CD4-positive, alpha-beta T cell treated with Interleukin-1 beta for 1 hour (primary cell): Measurements from ENCODE around the gene EHD4.

Source experiments
- DNase-seq, 2 donors: peaks; one replicate each; pipeline ENCODE4 v3.0.0-alpha.2; 2020 to 2022

Gene EHD4

GRCh38 chr15:41955100-41955499 is 17.3 kb downstream of the EHD4 start:
- DNase-seq: no peak

DNA sequence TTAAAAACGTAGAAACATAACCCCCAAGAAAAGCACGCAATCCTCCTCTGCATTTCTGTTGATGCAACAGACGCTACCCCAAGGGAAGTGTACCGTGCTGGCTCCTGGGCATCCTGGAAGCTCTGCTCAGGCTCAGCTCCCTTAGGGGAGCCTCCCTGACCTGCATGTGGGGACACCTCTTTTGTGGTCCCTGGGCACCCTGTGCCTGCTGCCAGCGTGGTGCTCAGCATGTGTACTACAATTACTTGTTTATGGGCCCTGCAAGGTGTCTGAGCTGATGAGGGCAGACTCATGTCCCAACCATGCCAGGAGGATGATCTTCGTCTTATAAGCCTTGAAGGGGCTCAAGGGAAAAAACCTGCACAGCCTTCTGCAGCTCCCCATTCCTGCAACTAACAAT is 18.3 kb downstream of the EHD4 start:
- no peak for DNase-seq

DNA sequence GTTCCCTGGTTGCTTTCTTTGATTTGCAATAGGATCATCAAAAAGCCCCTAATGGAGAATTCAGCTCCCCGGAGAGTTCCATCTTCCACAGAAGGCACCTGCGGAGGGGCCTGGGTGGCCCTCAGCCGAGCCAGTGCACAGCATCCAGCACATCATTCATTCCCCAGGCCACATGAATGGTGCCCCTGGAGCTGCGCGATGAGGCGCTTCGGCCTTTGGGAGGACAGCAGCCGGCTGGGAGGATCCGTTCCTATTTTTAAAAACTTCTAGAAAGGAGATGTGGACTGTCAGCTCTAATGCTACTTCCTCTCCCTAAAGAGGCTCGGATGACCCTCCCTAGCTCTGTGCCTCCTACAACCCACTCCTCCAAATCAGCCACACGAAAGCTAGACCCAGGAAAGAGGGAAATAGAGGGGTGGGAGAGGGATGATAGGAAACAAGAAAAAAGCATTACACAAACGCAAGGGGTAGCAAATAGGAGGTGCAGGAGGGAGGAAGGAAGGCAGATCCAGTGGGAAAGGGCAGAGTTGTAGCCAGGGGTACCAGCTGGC is 20.3 kb downstream of the EHD4 start:
- DNase-seq: no peak

DNA sequence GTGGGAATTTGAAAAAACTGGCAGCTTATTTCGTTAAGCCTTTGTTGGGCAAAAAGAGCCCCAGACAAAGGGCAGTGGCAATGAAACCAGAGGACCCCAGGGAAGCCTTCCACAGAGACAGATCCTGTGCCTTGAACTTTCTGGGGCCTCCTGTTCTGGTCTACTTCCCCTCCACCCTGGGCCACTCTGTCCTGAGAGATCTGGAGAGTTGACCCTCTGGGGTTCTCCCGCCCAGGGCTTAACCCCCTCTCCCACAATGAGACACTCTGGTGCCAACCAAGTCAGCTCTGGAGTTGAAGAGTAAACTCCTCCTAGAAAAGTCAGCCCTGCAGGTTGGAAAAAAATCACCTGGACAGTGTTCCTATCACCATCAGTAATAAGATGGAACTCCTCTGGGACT is 20.8 kb downstream of the EHD4 start:
- DNase-seq: no peak

DNA sequence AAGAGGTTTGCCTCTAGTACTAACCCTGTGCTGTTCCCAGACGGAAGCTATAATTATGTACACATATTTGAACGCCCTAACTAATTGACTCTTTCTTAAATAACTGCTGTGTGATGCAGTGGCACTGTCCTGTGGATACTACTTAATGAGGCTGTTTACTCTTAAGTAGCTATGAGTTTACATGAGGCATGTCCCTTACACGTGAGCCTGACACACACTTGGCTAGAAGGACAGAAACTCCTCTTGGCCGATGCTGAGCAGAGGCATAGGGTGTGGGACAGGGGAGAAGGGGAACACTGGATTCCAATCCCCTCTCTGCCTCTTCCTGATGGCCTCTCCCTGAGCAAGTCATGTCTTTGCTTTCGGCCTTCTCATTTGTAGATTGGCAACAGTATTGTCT is 21.9 kb downstream of the EHD4 start:
- no peak for DNase-seq

DNA sequence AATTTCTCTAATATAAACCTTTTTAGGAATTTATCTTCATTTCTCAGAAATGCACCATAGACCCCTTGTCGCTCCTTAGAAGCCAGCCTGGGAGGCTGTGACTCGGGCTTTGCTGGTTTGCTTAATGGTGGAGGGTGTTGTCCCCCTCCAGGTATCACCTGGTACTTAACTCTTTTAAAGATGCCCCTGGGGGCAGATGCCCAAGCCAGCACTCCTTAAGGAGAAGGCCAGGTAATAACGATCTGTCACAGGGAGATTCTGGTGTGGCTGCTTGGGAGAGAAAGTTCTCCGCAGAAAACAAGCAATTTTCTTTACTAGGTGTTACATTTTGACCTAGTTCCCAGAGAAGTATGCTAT is 22.3 kb downstream of the EHD4 start:
- DNase-seq: no peak

- DNase-seq: no peak
These were observed 22.8 kb downstream of the EHD4 start for GRCh38 chr15:41949401-41950126.

DNA sequence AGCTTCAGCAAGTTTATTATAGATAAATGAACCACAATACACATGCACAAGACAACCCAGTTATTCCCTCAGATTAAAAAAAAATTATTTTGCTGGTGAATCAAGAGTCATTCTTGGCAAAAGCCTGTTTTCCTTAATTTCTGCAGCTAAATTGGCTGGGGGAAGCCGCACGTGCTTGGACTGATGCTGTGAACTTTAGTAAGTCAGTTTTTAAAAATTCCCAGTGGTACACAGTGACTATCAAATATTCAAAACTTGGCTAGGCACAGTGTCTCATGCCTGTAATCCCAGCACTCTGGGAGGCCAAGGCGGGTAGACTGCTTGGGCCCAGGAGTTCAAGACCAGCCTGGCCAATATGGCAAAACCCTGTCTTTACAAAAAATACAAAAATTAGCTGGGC is 23.9 kb downstream of the EHD4 start:
- DNase-seq: no peak

DNA sequence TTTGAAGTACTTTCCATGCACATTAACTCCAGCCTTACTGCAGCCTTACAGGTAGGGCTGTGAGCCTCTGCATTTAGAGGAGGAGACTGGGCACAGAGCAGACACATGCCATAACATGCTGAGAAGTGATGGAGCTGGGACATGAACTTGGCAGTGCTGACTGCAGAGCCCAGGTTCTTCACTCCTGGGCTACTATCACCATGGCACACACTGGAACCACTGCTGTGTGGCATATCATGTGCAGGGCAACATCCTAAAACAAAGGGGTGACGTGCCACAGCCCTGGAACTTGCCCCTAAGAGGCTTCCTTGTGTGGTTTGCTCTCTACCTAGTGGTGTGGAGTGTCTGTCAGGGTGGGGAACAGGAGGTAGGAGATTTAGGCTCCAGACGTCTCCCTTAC is 25.4 kb downstream of the EHD4 start:
- DNase-seq: no peak

GRCh38 chr15:41945731-41946130 is 26.6 kb downstream of the EHD4 start:
- no peak for DNase-seq

DNA sequence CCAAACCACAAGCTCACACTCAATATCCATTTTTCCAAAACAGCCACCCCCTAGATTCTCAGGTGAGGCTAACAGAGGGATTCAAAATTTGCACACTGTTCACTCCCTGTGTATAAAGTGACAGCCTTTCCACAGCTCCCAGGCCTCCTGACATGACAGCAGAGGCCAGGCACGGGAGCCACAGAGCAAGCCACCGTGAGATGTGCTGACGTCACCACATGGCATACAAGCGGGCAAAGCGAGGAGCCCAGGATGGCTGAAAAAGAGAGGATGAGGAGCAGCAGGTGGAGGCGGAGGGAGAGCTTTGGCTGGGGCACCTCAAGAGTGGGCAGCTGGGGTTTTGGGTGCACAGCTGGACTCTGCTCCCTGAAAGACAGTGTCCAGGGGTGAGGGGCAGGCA is 27.1 kb downstream of the EHD4 start:
- no peak for DNase-seq

DNA sequence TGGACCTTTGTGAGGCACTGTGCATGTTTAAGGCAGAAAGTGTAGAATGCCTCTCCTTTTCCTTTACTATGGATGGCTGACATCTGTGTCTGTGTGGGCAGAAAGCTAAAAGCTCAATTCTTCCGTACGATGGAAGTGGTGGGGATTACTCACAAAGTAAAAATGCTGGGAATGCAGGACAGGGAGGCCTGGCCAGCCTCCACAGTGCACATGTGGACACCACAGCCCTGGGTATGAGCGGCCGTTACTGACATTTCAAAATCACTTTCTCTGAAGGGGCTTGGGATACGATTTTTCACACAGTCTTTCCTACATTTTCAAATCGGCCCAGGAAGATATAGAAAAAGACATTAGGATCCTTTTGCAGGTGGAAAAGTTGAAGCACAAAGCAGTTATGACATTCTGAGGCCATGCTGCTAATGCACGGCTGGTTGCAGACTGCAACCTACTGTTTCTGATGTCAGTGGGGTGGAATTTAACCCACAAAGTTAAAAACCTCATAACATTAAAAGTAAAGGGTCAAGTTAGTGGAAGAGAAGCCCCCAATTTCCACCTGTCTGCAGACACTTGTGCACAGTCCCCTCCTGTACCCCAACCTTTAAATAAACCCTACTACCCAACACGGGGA is 27.9 kb downstream of the EHD4 start:
- no peak for DNase-seq

- DNase-seq: no peak
These were observed 28.6 kb downstream of the EHD4 start for GRCh38 chr15:41943543-41944312.

DNA sequence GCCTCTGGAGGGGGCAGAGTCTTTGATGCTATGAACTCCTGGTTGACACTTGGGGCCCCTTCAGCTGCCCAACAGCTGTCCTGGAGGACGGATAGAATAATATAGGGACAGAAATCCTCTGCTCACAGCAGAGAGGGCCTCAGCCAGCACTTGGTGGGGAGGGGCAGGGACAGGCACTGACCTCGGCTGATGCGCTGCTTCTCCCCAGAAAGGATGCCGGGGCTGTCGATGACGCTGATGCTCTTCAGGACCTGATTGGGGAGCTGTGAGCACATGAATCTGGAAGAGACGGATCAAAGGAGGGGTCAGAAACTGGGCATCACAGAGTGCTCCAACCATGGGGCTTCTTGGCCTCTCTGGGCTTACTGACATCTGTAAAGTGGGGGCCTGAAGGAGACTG is 29.5 kb downstream of the EHD4 start:
- DNase-seq: no peak

DNA sequence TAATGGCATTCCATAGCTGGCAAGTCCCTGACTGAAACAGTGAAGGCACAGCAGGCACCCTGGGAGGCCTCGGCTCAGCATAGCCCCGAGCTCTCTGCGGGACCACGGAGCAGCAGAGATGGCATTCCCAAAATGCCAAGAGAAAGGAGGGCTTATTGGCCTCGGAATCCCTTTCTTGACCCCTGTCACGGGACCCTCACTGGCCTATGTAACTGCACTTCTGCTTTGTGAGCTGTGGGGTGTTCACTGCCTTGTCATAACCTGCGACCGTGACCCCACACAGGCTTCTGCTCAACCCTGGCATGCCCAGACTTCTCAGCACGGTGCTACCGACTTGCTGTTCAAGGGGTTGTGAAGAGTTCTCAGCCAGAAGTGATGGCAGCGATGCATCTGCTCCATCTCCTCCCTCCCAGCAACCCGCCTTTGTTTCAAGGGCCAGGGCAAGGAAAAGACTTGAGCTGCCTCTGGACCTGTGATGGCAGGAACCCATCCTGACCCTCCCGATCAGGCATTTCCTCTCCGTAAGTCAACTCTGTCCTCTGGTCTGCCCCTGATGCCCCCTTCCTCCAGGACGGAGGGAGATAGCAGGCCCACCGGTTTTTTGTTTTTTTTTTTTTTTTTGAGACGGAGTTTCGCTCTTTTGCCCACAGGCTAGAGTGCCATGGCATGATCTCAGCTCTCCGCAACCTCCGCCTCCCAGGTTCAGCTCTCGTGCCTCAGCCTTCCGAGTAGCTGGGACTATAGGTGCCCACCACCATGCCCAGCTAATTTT is 30.5 kb downstream of the EHD4 start:
- DNase-seq: no peak

- DNase-seq: peak in 1 of 2 donors; percentile 34
These were observed 31.9 kb downstream of the EHD4 start for GRCh38 chr15:41940441-41940857.

GRCh38 chr15:41939986-41940385 is 32.4 kb downstream of the EHD4 start:
- no peak for DNase-seq

DNA sequence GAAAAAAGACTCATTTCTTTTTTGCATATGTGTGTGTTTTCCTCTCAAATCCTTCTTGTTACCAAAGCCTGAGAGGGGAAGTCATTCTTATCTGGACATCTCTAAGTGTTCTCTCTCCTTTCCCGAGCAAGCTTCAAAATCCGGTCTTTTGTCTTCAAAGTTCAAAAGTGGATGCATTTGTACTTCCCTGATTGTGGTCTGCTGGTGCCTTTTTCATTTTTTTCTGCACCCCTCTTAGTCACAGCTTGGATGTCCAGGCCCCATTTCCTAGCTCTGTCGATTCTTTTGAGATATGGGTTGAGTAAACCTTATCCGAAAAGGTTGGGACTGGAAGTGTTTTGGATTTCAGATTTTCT is 34.8 kb downstream of the EHD4 start:
- no peak for DNase-seq

DNA sequence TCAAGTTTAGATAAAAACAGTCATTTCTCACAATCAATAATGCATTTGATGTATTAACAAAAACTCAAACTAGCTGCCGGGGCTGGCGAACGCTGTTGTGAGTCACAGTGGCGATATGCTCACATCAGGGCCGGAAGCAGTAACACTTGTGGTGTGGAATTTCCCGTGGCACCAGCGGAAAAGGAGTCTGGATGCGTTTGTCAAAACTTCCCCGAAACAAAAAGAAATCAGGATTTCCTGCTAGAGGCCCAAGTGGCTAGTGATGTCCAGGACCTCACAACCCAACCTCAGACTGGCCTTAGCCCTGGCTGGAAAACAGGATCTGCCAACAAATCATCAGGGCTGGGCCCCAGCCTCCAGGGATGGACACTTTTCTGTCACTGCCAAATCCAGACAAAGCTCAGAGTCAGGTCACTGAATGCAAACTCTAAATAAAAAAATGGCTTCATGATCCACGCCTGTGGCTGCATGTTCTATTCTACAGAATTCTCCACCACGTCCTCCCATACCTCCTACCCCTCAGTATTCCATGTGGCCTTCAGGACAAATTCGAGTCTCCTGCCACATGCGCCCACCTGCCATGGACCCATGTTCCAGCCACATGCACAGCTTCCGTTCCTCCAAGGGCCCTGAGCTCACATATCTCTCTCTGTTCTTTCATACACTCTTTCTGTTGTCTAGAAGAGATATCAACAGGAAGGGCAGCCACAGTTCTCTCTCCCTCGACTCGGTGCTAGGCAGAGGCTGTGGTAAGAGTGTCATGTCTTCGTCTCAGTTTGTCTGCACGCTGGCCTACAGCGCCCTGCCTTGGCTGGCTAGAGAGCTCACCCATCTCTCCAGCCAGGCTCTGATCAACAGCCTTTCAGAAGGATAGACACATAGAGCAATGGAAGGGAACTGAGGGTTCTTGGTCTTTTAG is 35.4 kb downstream of the EHD4 start:
- DNase-seq: peak; percentile 84 to 85

GRCh38 chr15:41936155-41936554 is 36.2 kb downstream of the EHD4 start:
- no peak for DNase-seq

DNA sequence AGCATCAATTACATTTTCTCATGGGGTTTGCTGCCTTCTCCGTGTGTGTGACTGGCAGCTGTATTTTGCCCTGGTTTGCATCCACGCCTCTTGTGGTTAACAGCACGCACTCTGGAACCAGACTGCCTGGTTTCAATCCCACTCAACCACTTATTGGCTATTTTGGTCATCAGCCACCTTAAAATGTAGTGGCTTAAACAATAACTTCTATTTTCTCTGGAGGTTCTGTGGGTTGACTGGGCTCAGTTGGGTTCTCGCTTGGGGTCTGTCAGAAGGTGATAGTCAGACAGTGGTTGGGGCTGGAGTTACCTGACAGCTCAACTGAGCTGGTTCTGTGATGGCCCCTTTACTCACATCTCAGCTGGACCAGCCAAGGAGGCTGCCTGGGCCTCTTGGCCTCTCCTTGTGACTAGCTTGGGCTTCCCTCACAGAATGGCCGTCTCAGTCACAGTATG is 36.8 kb downstream of the EHD4 start:
- DNase-seq: peak in 1 of 2 donors; percentile 28

DNA sequence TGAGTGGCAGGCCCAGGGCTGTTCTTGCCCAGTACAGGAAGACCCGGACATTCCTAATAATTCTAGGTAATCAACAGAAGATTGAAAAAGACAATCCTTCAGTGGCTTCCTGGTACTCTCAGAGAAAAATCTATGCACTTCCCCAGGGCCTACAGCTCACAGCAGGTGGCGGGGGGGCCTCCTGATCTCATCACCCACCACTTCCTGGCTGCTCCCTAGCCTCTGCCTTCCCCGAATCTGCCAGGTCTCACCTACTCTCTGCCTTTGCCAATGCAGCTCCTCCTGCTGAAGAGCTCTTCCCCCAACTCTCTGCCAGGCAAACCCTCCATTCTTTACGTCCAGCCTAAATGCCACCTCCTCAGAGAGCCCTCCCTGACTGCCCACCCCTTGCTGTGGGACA is 37.5 kb downstream of the EHD4 start:
- peak; percentile 72 to 76 for DNase-seq
